AG04449 (cell line): Measurements from ENCODE around the gene SFXN4.
A peak's percentile ranks its signal among the peaks of the same experiment; 100 is the strongest.

Experiments
- CTCF ChIA-PET: fragments of 350-600 bp; formaldehyde crosslinking; extraction: SDS; loops from one replicate; lab custom pipeline; 2021; ENCODE audit warnings: antibody characterized with exemption; lab: Yijun Ruan, JAX
- POLR2A ChIA-PET: fragments of 400-600, 350-600 bp; formaldehyde crosslinking; extraction: SDS; loops from one replicate; lab custom pipeline; 2020; ENCODE audit warnings: antibody characterized with exemption, inconsistent platforms; lab: Yijun Ruan, JAX
- DNase-seq: peaks from one replicate; pipeline ENCODE4 v3.0.0-alpha.2; 2010; ENCODE audit warnings: low read depth, low spot score
- H3K4me3 ChIP-seq: 2 replicates; pipeline ENCODE4 v1.5.1; 2011; ENCODE audit warnings: low read depth, mild to moderate bottlenecking, control low read depth, low read length
- CTCF ChIP-seq: IDR thresholded peaks from one replicate; pipeline ENCODE4 v1.5.1; 2011; ENCODE audit warnings: mild to moderate bottlenecking, moderate library complexity, low read length, control low read depth, inconsistent platforms; ENCODE audit not compliant: insufficient read depth; ENCODE audit errors: missing control alignments

SFXN4 gene

GRCh38 chr10:119165171-119166117, at the start of gene SFXN4:
TSS of gene SFXN4 (minus strand) at chr10:119165714. CDS start at chr10:119165647, 67 bp downstream.
- no peak for TF ChIP-seq CTCF
- ChIA-PET CTCF (interaction anchor here (0.9 to 1.4 kb wide), 3 partner anchors 9 to 33 kb away, joined by 3 to 6 read pairs (median 3); no protein-coding TSS in a partner anchor), POLR2A (no interaction called here)
- no peak for DNase-seq
- peak within 1 kb of the TSS; percentile 67 for H3K4me3 ChIP-seq

- TF ChIP-seq CTCF, result no peak
- no peak for DNase-seq
- CTCF ChIA-PET, result interaction anchor here (0.8 to 20.3 kb wide), 8 partner anchors 9 to 233 kb away, joined by 3 to 530 read pairs (median 6); no protein-coding TSS in a partner anchor
- POLR2A ChIA-PET, result interaction anchor here (0.9 kb wide), 1 partner anchor 41 kb away, joined by 4 read pairs; no protein-coding TSS in a partner anchor
- H3K4me3 ChIP-seq, result no peak overlapping the region; the same call in 1 of the 2 replicates
Observed at GRCh38 chr10:119211625-119212441, 46.3 kb upstream of the SFXN4 start.

GRCh38 chr10:119211176-119211575, 45.7 kb upstream of the SFXN4 start:
- POLR2A ChIA-PET, result interaction anchor here (0.9 kb wide), 1 partner anchor 42 kb away, joined by 4 read pairs; no protein-coding TSS in a partner anchor
- H3K4me3 ChIP-seq, result no peak overlapping the region; the same call in 1 of the 2 replicates
- CTCF ChIA-PET, result interaction anchor here (0.7 to 20.3 kb wide), 8 partner anchors 10 to 233 kb away, joined by 3 to 530 read pairs (median 6); no protein-coding TSS in a partner anchor
- DNase-seq, result peak; percentile 66
- no peak for TF ChIP-seq CTCF

- POLR2A ChIA-PET, result no interaction called here
Observed at GRCh38 chr10:119210633-119211032, 45.1 kb upstream of the SFXN4 start.

GRCh38 chr10:119209736-119210355, 44.3 kb upstream of the SFXN4 start:
- ChIA-PET CTCF (interaction anchor here (0.6 to 20.3 kb wide), 37 partner anchors 11 to 394 kb away, joined by 3 to 530 read pairs (median 3); no protein-coding TSS in a partner anchor), POLR2A (no interaction called here)
- peak overlapping the region; percentile 79 for H3K4me3 ChIP-seq
- DNase-seq, result no peak
- TF ChIP-seq CTCF, result no peak

More at GRCh38 chr10:119210633-119211032, 45.1 kb upstream of the SFXN4 start:
- no peak for TF ChIP-seq CTCF
- CTCF ChIA-PET, result interaction anchor here (0.7 to 20.3 kb wide), 23 partner anchors 10 to 393 kb away, joined by 3 to 530 read pairs (median 6); no protein-coding TSS in a partner anchor
- no peak overlapping the region for H3K4me3 ChIP-seq
- DNase-seq, result no peak
